ENCODE results near the gene TTC33.
"Not testable (repeated sequence)": the region's sequence is repeated elsewhere in the genome, so short reads cannot be mapped to it uniquely, and the experiment has no call there.

TTC33 gene

GRCh38 chr5:40790947-40791593, 35.3 kb upstream of the TTC33 start:
- Histone ChIP-seq H2AFZ (ENCODE audit: low read depth, low read length, severe bottlenecking) (no peak overlapping the region), H3K27me3 (ENCODE audit: low read length) (no peaks in the 10 kb centered on the region), H3F3A (ENCODE audit: insufficient read depth) (no peaks in the 10 kb centered on the region), H3K27ac (ENCODE audit: low read depth, low read length) (no peak overlapping the region), H3K9me3 (ENCODE audit: insufficient read depth, low read length) (no peaks in the 10 kb centered on the region), H3K9me2 (replicated peaks; ENCODE audit: insufficient read depth, low read length) (no peaks in the 10 kb centered on the region), H3K36me3 (ENCODE audit: low read length) (0 out of 2 replicates have a peak, but pooled peaks cover 4% of the 10 kb centered on the region), H3K79me2 (ENCODE audit: insufficient read depth, low read length) (peaks cover 100% of the 10 kb centered on the region), H3K9ac (ENCODE audit: low read length) (no peak overlapping the region), H4K20me1 (ENCODE audit: low read depth, low read length) (peaks cover 16% of the 10 kb centered on the region), H3K4me2 (ENCODE audit: low read depth, low read length, poor library complexity, severe bottlenecking) (peak overlapping the region; percentile 4), H3K4me3 (ENCODE audit: insufficient read depth, low read length, poor library complexity, severe bottlenecking) (no peak overlapping the region)
- TF ChIP-seq CTCF (IDR thresholded peaks at IDR 0.05; ENCODE audit: insufficient read depth, low read length, poor library complexity, severe bottlenecking): no peak
- TF ChIP-seq EZH2phosphoT487 (conservative IDR thresholded peaks at IDR 0.05; ENCODE audit: low read length): no peak

GRCh38 chr5:40788941-40789340, 33.2 kb upstream of the TTC33 start:
- not testable (repeated sequence) for H3K9me3 ChIP-seq (ENCODE audit: insufficient read depth, low read length); H2AFZ ChIP-seq (ENCODE audit: low read depth, low read length, severe bottlenecking); H3K4me3 ChIP-seq (ENCODE audit: insufficient read depth, low read length, poor library complexity, severe bottlenecking); H3F3A ChIP-seq (ENCODE audit: insufficient read depth); H3K4me2 ChIP-seq (ENCODE audit: low read depth, low read length, poor library complexity, severe bottlenecking); H3K9ac ChIP-seq (ENCODE audit: low read length); H3K36me3 ChIP-seq (ENCODE audit: low read length); H3K9me2 ChIP-seq (replicated peaks; ENCODE audit: insufficient read depth, low read length); H3K27ac ChIP-seq (ENCODE audit: low read depth, low read length); H3K27me3 ChIP-seq (ENCODE audit: low read length)
- Histone ChIP-seq H4K20me1 (ENCODE audit: low read depth, low read length) (peaks cover 27% of the 10 kb centered on the region), H3K79me2 (ENCODE audit: insufficient read depth, low read length) (peaks cover 100% of the 10 kb centered on the region)

- H2AFZ ChIP-seq (ENCODE audit: low read depth, low read length, severe bottlenecking): no peak overlapping the region
- H3F3A ChIP-seq (ENCODE audit: insufficient read depth): no peaks in the 10 kb centered on the region
- TF ChIP-seq CTCF (IDR thresholded peaks at IDR 0.05; ENCODE audit: insufficient read depth, low read length, poor library complexity, severe bottlenecking) (no peak), EZH2phosphoT487 (conservative IDR thresholded peaks at IDR 0.05; ENCODE audit: low read length) (no peak)
- no peak overlapping the region for H3K27ac ChIP-seq (ENCODE audit: low read depth, low read length)
- H3K4me2 ChIP-seq (ENCODE audit: low read depth, low read length, poor library complexity, severe bottlenecking): no peak overlapping the region
- H3K9ac ChIP-seq (ENCODE audit: low read length): no peak overlapping the region
- H3K4me3 ChIP-seq (ENCODE audit: insufficient read depth, low read length, poor library complexity, severe bottlenecking): no peak overlapping the region
- H3K27me3 ChIP-seq (ENCODE audit: low read length): no peaks in the 10 kb centered on the region
- no peaks in the 10 kb centered on the region for H3K9me3 ChIP-seq (ENCODE audit: insufficient read depth, low read length)
- peaks cover 28% of the 10 kb centered on the region for H4K20me1 ChIP-seq (ENCODE audit: low read depth, low read length)
- H3K9me2 ChIP-seq (replicated peaks; ENCODE audit: insufficient read depth, low read length): no peaks in the 10 kb centered on the region
- 0 out of 2 replicates have a peak, but pooled peaks cover 4% of the 10 kb centered on the region for H3K36me3 ChIP-seq (ENCODE audit: low read length)
- H3K79me2 ChIP-seq (ENCODE audit: insufficient read depth, low read length): peaks cover 100% of the 10 kb centered on the region
Observed at GRCh38 chr5:40787986-40788385, 32.2 kb upstream of the TTC33 start.

- not testable (repeated sequence) for H3K9me2 ChIP-seq (replicated peaks; ENCODE audit: insufficient read depth, low read length); H3K9me3 ChIP-seq (ENCODE audit: insufficient read depth, low read length); H3K4me3 ChIP-seq (ENCODE audit: insufficient read depth, low read length, poor library complexity, severe bottlenecking); H3K27me3 ChIP-seq (ENCODE audit: low read length); H3K9ac ChIP-seq (ENCODE audit: low read length); H3K27ac ChIP-seq (ENCODE audit: low read depth, low read length); H3K36me3 ChIP-seq (ENCODE audit: low read length); H3F3A ChIP-seq (ENCODE audit: insufficient read depth); H2AFZ ChIP-seq (ENCODE audit: low read depth, low read length, severe bottlenecking); H3K4me2 ChIP-seq (ENCODE audit: low read depth, low read length, poor library complexity, severe bottlenecking)
- Histone ChIP-seq H4K20me1 (ENCODE audit: low read depth, low read length) (peaks cover 30% of the 10 kb centered on the region), H3K79me2 (ENCODE audit: insufficient read depth, low read length) (peaks cover 100% of the 10 kb centered on the region)
Observed at GRCh38 chr5:40786664-40787063, 30.9 kb upstream of the TTC33 start.

Measured in SU-DHL-6 (cell line).